Endothelial cell of umbilical vein (primary cell): ENCODE results near the gene CSK. TPM values are rescaled to one million over a fixed set of nuclear protein-coding genes. Genes with fewer than 3 reads are reported as not detected.

Source experiments
- BruUV-seq: library from RNA; stranded (reverse); fragments of 400-500 nt; replicated peaks from 2 replicates; lab custom pipeline; 2021; lab: Mats Ljungman, UMichigan
- CTCF ChIA-PET: fragments of 300-600, 350-600 bp; sonication (Branson Sonifier 250); formaldehyde crosslinking; loops from one replicate; lab custom pipeline; 2021; ENCODE audit warnings: antibody characterized with exemption, inconsistent platforms; lab: Charles Lee
- POLR2A ChIA-PET: fragments of 300-600, 350-600 bp; sonication (Branson Sonifier 250); formaldehyde crosslinking; loops from one replicate; lab custom pipeline; 2021; ENCODE audit warnings: antibody characterized with exemption, inconsistent platforms; lab: Charles Lee
- DNase-seq: peaks from one replicate; pipeline ENCODE4 v3.0.0-alpha.2; 2011; ENCODE audit warnings: low read depth, low spot score
- FAIRE-seq: peaks from 2 replicates; lab custom pipeline; 2011; peaks lifted over from hg19 to GRCh38; lab: Jason Lieb, UNC
- H2AFZ ChIP-seq: 2 replicates; pipeline ENCODE4 v1.6.0; 2012; ENCODE audit warnings: low read depth, low read length, control low read depth, inconsistent platforms
- H3K27ac ChIP-seq: 2 replicates; pipeline ENCODE4 v1.5.1; 2011; ENCODE audit warnings: low read depth, mild to moderate bottlenecking, control low read depth, low read length, moderate library complexity; ENCODE audit not compliant: insufficient read depth
- H3K27me3 ChIP-seq, 2 experiments: 2 replicates each; pipeline versions ENCODE4 v1.6.0 to v1.6.1; 2011; ENCODE audit warnings: low read length in 2 of 2, mixed read lengths in 1 of 2; ENCODE audit not compliant: control insufficient read depth in 2 of 2, insufficient read depth in 2 of 2
- H3K36me3 ChIP-seq, 2 experiments: 2 replicates in 1 of 2; 3 replicates in 1 of 2; pipeline ENCODE4 v1.5.1; 2011; ENCODE audit warnings: low read length in 2 of 2, mild to moderate bottlenecking in 1 of 2, moderate library complexity in 1 of 2; ENCODE audit not compliant: control insufficient read depth in 2 of 2, insufficient read depth in 2 of 2; ENCODE audit errors: extremely low read depth in 1 of 2
- H3K4me1 ChIP-seq: 3 replicates; pipeline ENCODE4 v1.5.1; 2011; ENCODE audit warnings: mild to moderate bottlenecking, low read length; ENCODE audit not compliant: control insufficient read depth, insufficient read depth; ENCODE audit errors: extremely low read depth
- H3K4me2 ChIP-seq: 2 replicates; pipeline ENCODE4 v1.6.1; 2011; ENCODE audit warnings: low read length, control low read depth, mixed read lengths; ENCODE audit not compliant: insufficient read depth
- H3K4me3 ChIP-seq, 3 experiments: fragments of 200-600 bp in 1 of 3; sonication (generic), shearing (Covaris generic) in 1 of 3; replicated peaks in 1 of 3; 2 replicates each; pipeline ENCODE4 v1.5.1; 2011 to 2016; ENCODE audit warnings: control low read depth in 3 of 3, low read length in 3 of 3, mild to moderate bottlenecking in 2 of 3, inconsistent platforms in 1 of 3, low read depth in 1 of 3, moderate library complexity in 1 of 3; ENCODE audit not compliant: insufficient read depth in 1 of 3
- H3K79me2 ChIP-seq: 2 replicates; pipeline ENCODE4 v1.6.0; 2012; ENCODE audit warnings: low read length, inconsistent platforms; ENCODE audit not compliant: control insufficient read depth, insufficient read depth
- H3K9ac ChIP-seq: replicated peaks from 2 replicates; pipeline ENCODE3; 2011; ENCODE audit warnings: low read length, control low read depth; ENCODE audit not compliant: insufficient read depth; ENCODE audit errors: extremely low read depth
- H3K9me1 ChIP-seq: replicated peaks from 3 replicates; pipeline ENCODE4 v1.6.0; 2011; ENCODE audit warnings: mild to moderate bottlenecking, low read length; ENCODE audit not compliant: control insufficient read depth, insufficient read depth; ENCODE audit errors: extremely low read depth
- H3K9me3 ChIP-seq: replicated peaks from 2 replicates; pipeline ENCODE4 v1.5.1; 2012; ENCODE audit warnings: low read length, inconsistent platforms; ENCODE audit not compliant: control insufficient read depth, insufficient read depth
- H4K20me1 ChIP-seq: replicated peaks from 2 replicates; pipeline ENCODE3; 2011; ENCODE audit warnings: mild to moderate bottlenecking, low read length; ENCODE audit not compliant: control insufficient read depth, insufficient read depth; ENCODE audit errors: extremely low read depth
- EZH2 ChIP-seq: IDR thresholded peaks from 2 replicates; pipeline ENCODE4 v1.6.1; 2012; ENCODE audit warnings: borderline replicate concordance, low read depth, mild to moderate bottlenecking, moderate library complexity, low read length, inconsistent platforms; ENCODE audit not compliant: severe bottlenecking
- FOS ChIP-seq: IDR thresholded peaks from 2 replicates; pipeline ENCODE4 v1.6.1; 2011; ENCODE audit warnings: mild to moderate bottlenecking, low read length, moderate library complexity, borderline replicate concordance; ENCODE audit not compliant: insufficient read depth
- GATA2 ChIP-seq: IDR thresholded peaks from 2 replicates; pipeline ENCODE4 v1.7.0; 2011; ENCODE audit warnings: low read depth, mild to moderate bottlenecking, moderate library complexity, mixed read lengths, low read length; ENCODE audit not compliant: insufficient read length, insufficient read depth
- JUN ChIP-seq: IDR thresholded peaks from 2 replicates; pipeline ENCODE4 v1.6.1; 2011; ENCODE audit warnings: borderline replicate concordance, low read depth; ENCODE audit not compliant: insufficient read length, insufficient read depth
- MYC ChIP-seq: IDR thresholded peaks from one replicate; pipeline ENCODE4 v1.6.1; 2011; ENCODE audit warnings: mild to moderate bottlenecking, low read depth, low read length
- POLR2A ChIP-seq: IDR thresholded peaks from 2 replicates; pipeline ENCODE4 v1.6.1; 2012; ENCODE audit warnings: low read depth, mild to moderate bottlenecking, control low read depth, low read length
- POLR2AphosphoS5 ChIP-seq: IDR thresholded peaks from 2 replicates; pipeline ENCODE4 v1.6.1; 2012; ENCODE audit warnings: low read depth, mild to moderate bottlenecking, control low read depth, low read length, moderate library complexity; ENCODE audit not compliant: insufficient read depth
- dilution Hi-C: fragments of 300-500 bp; cut with MboI; formaldehyde crosslinking; loops from one replicate; pipeline ENCODE4 v1.15.0; 2019; ENCODE audit warnings: low sequenced_read_pairs; ENCODE audit not compliant: extremely low pct_ligation_motif_present
- intact Hi-C: fragments of 100-400 bp; cut with micrococcal nuclease; formaldehyde crosslinking; loops from one replicate; pipeline ENCODE4 v1.10.0; 2022
- polyA plus RNA-seq, 4 experiments: library from polyadenylated mRNA; depleted of rRNA in 3 of 4; stranded (reverse) in 3 of 4; unstranded in 1 of 4; fragments of >200 nt; gene quantifications; 2 replicates each; pipeline versions ENCODE4 v1.2.1 to v1.2.3, GENCODE V29; 2011 to 2012; ENCODE audit warnings: missing spikeins in 1 of 4
- total RNA-seq: library from RNA; stranded (reverse); gene quantifications from 2 replicates; pipeline ENCODE4 v1.2.3, GENCODE V29; 2021
- TF ChIP-seq, protein P1 (sequence below), 2 donors: IDR thresholded peaks; 1 replicate in 1 of 2; 2 replicates in 1 of 2; pipeline ENCODE4 v1.5.1; 2011; ENCODE audit warnings: low read length in 2 of 2, mild to moderate bottlenecking in 2 of 2, moderate library complexity in 2 of 2, control low read depth in 1 of 2, inconsistent platforms in 1 of 2, low read depth in 1 of 2; ENCODE audit not compliant: insufficient read depth in 1 of 2; ENCODE audit errors: extremely low read depth in 1 of 2
- TF ChIP-seq, protein P2 (sequence below): IDR thresholded peaks from 2 replicates; pipeline ENCODE4 v1.6.1; 2011; ENCODE audit not compliant: insufficient read depth, insufficient read length

Gene CSK
- total and polyA plus RNA-seq, 2 donors (not counting 3 experiments of a cell fraction or from before 2014, with no cell fraction given), result 41.2 to 104 TPM

DNA sequence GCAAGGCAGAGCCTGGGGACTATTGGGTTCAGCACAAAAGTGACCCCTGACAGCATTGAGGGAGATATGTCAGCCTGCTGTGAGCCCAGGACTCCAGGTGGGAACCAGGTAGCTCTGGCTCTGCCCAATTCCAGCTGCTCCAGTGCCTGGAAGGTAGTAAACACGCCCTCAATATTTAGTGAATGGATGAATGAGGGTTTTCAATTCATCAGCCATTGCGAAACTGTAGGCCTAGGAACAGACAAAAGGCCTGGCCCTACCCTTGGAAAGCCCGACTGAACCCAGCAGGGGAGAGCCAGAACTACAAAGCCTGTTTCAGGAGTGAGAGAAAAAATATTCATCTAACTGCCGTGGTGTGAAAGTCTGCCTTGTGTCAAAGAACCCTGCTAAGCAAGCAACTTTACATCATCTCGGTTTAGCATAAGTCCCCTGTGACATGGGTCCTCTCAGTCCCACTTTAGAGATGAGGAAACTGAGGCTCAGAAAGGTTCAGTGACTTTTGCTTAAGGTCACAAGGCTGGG is 8.1 kb upstream of the CSK start:
- Histone ChIP-seq H3K4me2 (no peak overlapping the region), H3K27ac (no peak overlapping the region), H3K9me1 (no peaks in the 10 kb centered on the region), H3K27me3 (peaks cover 0 to 2% of the 10 kb centered on the region in 2 experiments), H3K9ac (no peak overlapping the region), H3K4me3 (no peak overlapping the region), H4K20me1 (no peaks in the 10 kb centered on the region), H3K79me2 (no peaks in the 10 kb centered on the region), H3K36me3 (no peaks in the 10 kb centered on the region), H3K4me1 (peaks cover 17% of the 10 kb centered on the region), H3K9me3 (no peaks in the 10 kb centered on the region), H2AFZ (no peak overlapping the region)
- dilution Hi-C loops (loop anchor here (25.0 kb wide), 1 partner anchor 136 kb away; no protein-coding TSS in a partner anchor), intact Hi-C loops (loop anchor here (10.0 kb wide), 1 partner anchor 431 kb away; the partner anchor contains the start of gene C15orf39)
- ChIA-PET POLR2A (no interaction called here), CTCF (interaction anchor here (1.2 to 4.1 kb wide), 4 partner anchors 22 to 176 kb away, joined by 4 to 69 read pairs (median 6); no protein-coding TSS in a partner anchor)
- BruUV-seq, result no TSS peak
- DNase-seq (no peak), FAIRE-seq (no peak)
- TF ChIP-seq FOS (no peak), JUN (no peak), POLR2AphosphoS5 (no peak), POLR2A (no peak), GATA2 (no peak), EZH2 (no peak), MYC (no peak)
- TF ChIP-seq, protein P1, sequence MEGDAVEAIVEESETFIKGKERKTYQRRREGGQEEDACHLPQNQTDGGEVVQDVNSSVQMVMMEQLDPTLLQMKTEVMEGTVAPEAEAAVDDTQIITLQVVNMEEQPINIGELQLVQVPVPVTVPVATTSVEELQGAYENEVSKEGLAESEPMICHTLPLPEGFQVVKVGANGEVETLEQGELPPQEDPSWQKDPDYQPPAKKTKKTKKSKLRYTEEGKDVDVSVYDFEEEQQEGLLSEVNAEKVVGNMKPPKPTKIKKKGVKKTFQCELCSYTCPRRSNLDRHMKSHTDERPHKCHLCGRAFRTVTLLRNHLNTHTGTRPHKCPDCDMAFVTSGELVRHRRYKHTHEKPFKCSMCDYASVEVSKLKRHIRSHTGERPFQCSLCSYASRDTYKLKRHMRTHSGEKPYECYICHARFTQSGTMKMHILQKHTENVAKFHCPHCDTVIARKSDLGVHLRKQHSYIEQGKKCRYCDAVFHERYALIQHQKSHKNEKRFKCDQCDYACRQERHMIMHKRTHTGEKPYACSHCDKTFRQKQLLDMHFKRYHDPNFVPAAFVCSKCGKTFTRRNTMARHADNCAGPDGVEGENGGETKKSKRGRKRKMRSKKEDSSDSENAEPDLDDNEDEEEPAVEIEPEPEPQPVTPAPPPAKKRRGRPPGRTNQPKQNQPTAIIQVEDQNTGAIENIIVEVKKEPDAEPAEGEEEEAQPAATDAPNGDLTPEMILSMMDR (IDR thresholded peaks at IDR 0.05; ENCODE audit: extremely low read depth in 1 of 2, insufficient read depth in 1 of 2, low read depth in 1 of 2, low read length in 2 of 2), result no peak
- TF ChIP-seq, protein P2, sequence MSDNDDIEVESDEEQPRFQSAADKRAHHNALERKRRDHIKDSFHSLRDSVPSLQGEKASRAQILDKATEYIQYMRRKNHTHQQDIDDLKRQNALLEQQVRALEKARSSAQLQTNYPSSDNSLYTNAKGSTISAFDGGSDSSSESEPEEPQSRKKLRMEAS, result no peak
